ENCODE measurements around the gene MUCL3. TPM values are rescaled to one million over a fixed set of nuclear protein-coding genes. Genes with fewer than 3 reads are reported as not detected.

MUCL3 gene
- total and polyA plus RNA-seq, 2 of the 8 experiments (the other 6 are each of a cell fraction or from before 2014, with no cell fraction given): 0.15 to 0.37 TPM

DNA sequence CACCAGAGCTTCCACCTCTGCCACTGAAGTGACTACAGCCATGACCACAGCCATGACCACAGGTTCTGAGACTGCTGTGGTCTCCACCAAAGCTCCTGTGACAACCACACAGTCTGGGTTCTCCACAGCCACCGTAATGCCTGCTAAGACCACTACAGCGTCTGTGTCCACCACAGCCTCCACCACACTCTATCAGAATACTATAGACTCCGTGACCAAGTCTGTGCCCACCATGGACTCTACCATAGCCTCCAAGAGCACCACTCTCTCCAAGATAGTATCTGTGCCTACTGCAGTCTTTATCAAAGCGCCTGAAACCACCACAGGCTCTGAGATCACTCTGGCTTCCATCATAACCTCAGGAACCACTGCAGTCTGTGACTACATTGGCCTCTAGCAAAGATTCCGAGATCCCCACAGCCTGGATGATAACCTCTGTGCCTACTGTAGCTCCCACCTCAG, 24.4 kb downstream of the MUCL3 start:
- no peak overlapping the region for H2AFZ ChIP-seq (ENCODE audit: low read length)
- no peak overlapping the region for H2BK20ac ChIP-seq (ENCODE audit: low read length)
- H3K27me3 ChIP-seq (replicated peaks in 1 of 4; ENCODE audit: control insufficient read depth in 3 of 4, extremely low read depth in 1 of 4, insufficient read depth in 3 of 4, low read length in 3 of 4): no peaks in the 10 kb centered on the region
- H3K23ac ChIP-seq (ENCODE audit: insufficient read length): no peak overlapping the region
- no peak overlapping the region for H2BK12ac ChIP-seq (ENCODE audit: low read depth, low read length)
- no peaks in the 10 kb centered on the region for H3K79me1 ChIP-seq (ENCODE audit: low read depth, low read length)
- H4K20me1 ChIP-seq (replicated peaks in 1 of 2; ENCODE audit: control insufficient read depth in 1 of 2, insufficient read depth in 2 of 2, low read length in 2 of 2): no peaks in the 10 kb centered on the region
- H3K56ac ChIP-seq (replicated peaks; ENCODE audit: insufficient read length, low read depth, low read length): no peak overlapping the region
- H2BK15ac ChIP-seq (ENCODE audit: low read length): no peak overlapping the region
- no peak overlapping the region for H3K27ac ChIP-seq (ENCODE audit: low read depth, low read length)
- no peaks in the 10 kb centered on the region for H3K4me1 ChIP-seq (replicated peaks in 1 of 4; ENCODE audit: control insufficient read depth in 3 of 4, insufficient read depth in 4 of 4, low read length in 3 of 4)
- H3K4me2 ChIP-seq (ENCODE audit: insufficient read depth in 1 of 2, low read depth in 2 of 2, low read length in 2 of 2): no peak overlapping the region
- H3K36me3 ChIP-seq (ENCODE audit: control insufficient read depth in 2 of 4, insufficient read depth in 4 of 4, low read length in 3 of 4): no peaks in the 10 kb centered on the region
- ChIA-PET CTCF (ENCODE audit: partially characterized antibody) (interaction anchor here (1.0 to 1.9 kb wide), 3 partner anchors 14 to 143 kb away, joined by 4 read pairs; no protein-coding TSS in a partner anchor), POLR2A (ENCODE audit: partially characterized antibody) (no interaction called here)
- H3K79me2 ChIP-seq (ENCODE audit: control insufficient read depth in 1 of 2, insufficient read depth in 2 of 2, low read length in 2 of 2): no peaks in the 10 kb centered on the region
- H3K9me3 ChIP-seq (ENCODE audit: insufficient read depth in 2 of 2, low read depth in 1 of 2, low read length in 1 of 2): no peaks in the 10 kb centered on the region
- no peak overlapping the region for H3K4ac ChIP-seq (replicated peaks; ENCODE audit: insufficient read length, low read depth, low read length)
- H2BK120ac ChIP-seq (replicated peaks; ENCODE audit: low read depth, low read length): no peak overlapping the region
- 77% methylated on average over 5 of the region's 5 CpGs; no CpG with 5 or more reads in 1 of the 2 experiments for WGBS, 2 experiments (ENCODE audit: extremely low coverage in 1 of 2, insufficient coverage in 1 of 2, insufficient read length in 1 of 2, insufficient replicate concordance in 2 of 2, low coverage in 1 of 2, low lambda C conversion rate in 2 of 2, missing lambda C conversion rate in 1 of 2)
- no peak overlapping the region for H3K4me3 ChIP-seq (ENCODE audit: extremely low read depth in 1 of 4, insufficient read depth in 2 of 4, low read depth in 3 of 4, low read length in 4 of 4)
- no peaks in the 10 kb centered on the region; the same call in 1 of the 2 replicates for H3K23me2 ChIP-seq (ENCODE audit: low read depth, low read length)
- no peak overlapping the region for H3K18ac ChIP-seq (ENCODE audit: extremely low read depth, low read length)
- FAIRE-seq: no peak
- no peak overlapping the region for H3K9ac ChIP-seq (replicated peaks in 1 of 4; ENCODE audit: extremely low read depth in 1 of 4, low read depth in 3 of 4, low read length in 3 of 4)
- DNase-seq (ENCODE audit: low read depth in 1 of 2, low spot score in 2 of 2): no peak
- H2BK5ac ChIP-seq (ENCODE audit: low read depth, low read length): no peak overlapping the region
- no peak overlapping the region for H3K14ac ChIP-seq (ENCODE audit: insufficient read length)
- H4K91ac ChIP-seq (replicated peaks; ENCODE audit: insufficient read length, low read length): no peak overlapping the region
- H4K5ac ChIP-seq (ENCODE audit: insufficient read length, low read depth, low read length): no peak overlapping the region
- no peak overlapping the region for H4K8ac ChIP-seq (ENCODE audit: extremely low read depth, insufficient read depth, low read length)
- H2AK5ac ChIP-seq (ENCODE audit: low read depth, low read length): no peak overlapping the region
- no peak for TF ChIP-seq TBP (IDR thresholded peaks at IDR 0.05; ENCODE audit: low read depth, low read length)
- TF ChIP-seq SP2 (IDR thresholded peaks at IDR 0.05; ENCODE audit: low read length): no peak
- TF ChIP-seq HDAC6 (IDR thresholded peaks at IDR 0.05; ENCODE audit: low read depth, low read length): no peak
- TF ChIP-seq JUN (IDR thresholded peaks at IDR 0.05; ENCODE audit: low read depth, low read length): no peak
- TF ChIP-seq GABPA (IDR thresholded peaks at IDR 0.05; ENCODE audit: borderline replicate concordance, insufficient read depth, low read length): no peak
- no peak for TF ChIP-seq RFX5 (IDR thresholded peaks at IDR 0.05; ENCODE audit: borderline replicate concordance, low read depth, low read length)
- TF ChIP-seq USF2 (IDR thresholded peaks at IDR 0.05; ENCODE audit: low read length): no peak
- TF ChIP-seq SIN3A (conservative IDR thresholded peaks at IDR 0.05 in 1 of 2, IDR thresholded peaks at IDR 0.05 in 1 of 2; ENCODE audit: low read depth in 1 of 2, low read length in 2 of 2): no peak
- no peak for TF ChIP-seq NANOG (IDR thresholded peaks at IDR 0.05; ENCODE audit: insufficient read depth, low read depth, low read length, poor library complexity, severe bottlenecking)
- TF ChIP-seq CBX8 (IDR thresholded peaks at IDR 0.05; ENCODE audit: borderline replicate concordance, low read depth, low read length): no peak

Data from H1 (cell line).